Uterus (tissue), 4 donors: ENCODE results near the gene CRTC2. TPM values are rescaled to one million over a fixed set of nuclear protein-coding genes. Genes with fewer than 3 reads are reported as not detected.
A peak's percentile ranks its signal among the peaks of the same experiment; 100 is the strongest.

Source experiments
- DNase-seq, 2 donors: peaks; one replicate each; pipeline ENCODE4 v3.0.0-alpha.2; 2019 to 2020
- H3K27ac ChIP-seq, 2 donors: fragments of 200-600 bp; sonication (generic); 1 replicate in 1 of 2; 2 replicates in 1 of 2; pipeline ENCODE4 v1.5.1; 2016 to 2018
- H3K27me3 ChIP-seq, 2 donors: fragments of 200-600 bp; sonication (generic); one replicate each; pipeline ENCODE4 v1.5.1; 2018 to 2019; ENCODE audit warnings: control low read depth in 1 of 2
- H3K36me3 ChIP-seq, 2 donors: fragments of 200-600 bp; sonication (generic); one replicate each; pipeline ENCODE4 v1.5.1; 2019; ENCODE audit warnings: control low read depth in 1 of 2
- H3K4me1 ChIP-seq, 2 donors: fragments of 200-600 bp; sonication (generic); one replicate each; pipeline ENCODE4 v1.5.1; 2018 to 2019; ENCODE audit warnings: control low read depth in 1 of 2
- H3K4me3 ChIP-seq, 2 donors: fragments of 200-600 bp; sonication (generic); 1 replicate in 1 of 2; 2 replicates in 1 of 2; pipeline ENCODE4 v1.5.1; 2018 to 2019; ENCODE audit warnings: mild to moderate bottlenecking in 1 of 2
- H3K9me3 ChIP-seq, 2 donors: fragments of 200-600 bp; sonication (generic); one replicate each; pipeline ENCODE4 v1.5.1; 2019; ENCODE audit warnings: control low read depth in 1 of 2
- CTCF ChIP-seq, 4 experiments: fragments of 200-600 bp in 2 of 4; fragments of 450-650 bp in 2 of 4; sonication (generic) in 2 of 4; IDR thresholded peaks; one replicate each; pipeline ENCODE4 v1.5.1; 2016 to 2019; ENCODE audit warnings: antibody characterized with exemption in 4 of 4, mild to moderate bottlenecking in 2 of 4, moderate library complexity in 1 of 4
- POLR2A ChIP-seq, 2 donors: fragments of 450-650 bp; IDR thresholded peaks; one replicate each; pipeline ENCODE4 v1.6.1; 2016; ENCODE audit warnings: antibody characterized with exemption in 2 of 2, mild to moderate bottlenecking in 1 of 2, moderate library complexity in 1 of 2
- intact Hi-C: fragments of 100-400 bp; cut with DNase I; formaldehyde crosslinking; loops from one replicate; pipeline ENCODE4 v1.15.1; 2023; ENCODE audit warnings: low total_unique reads
- total RNA-seq, 4 donors: library from RNA; depleted of rRNA in 3 of 4; stranded (reverse); fragments of >200 nt in 3 of 4; gene quantifications; one replicate each; pipeline versions ENCODE4 v1.1.0 to v1.2.4, GENCODE V29; 2014 to 2023
- donor health status: DM: yes; HTN: yes; CAD: no.

Gene CRTC2
- total RNA-seq, 4 donors from 2014 or later, result 5.9 to 57.2 (median 15.5) TPM

- Histone ChIP-seq H3K4me1 (peaks cover 0 to 1% of the 10 kb centered on the region in 2 donors), H3K4me3 (no peak overlapping the region), H3K9me3 (no peaks in the 10 kb centered on the region), H3K27ac (no peak overlapping the region), H3K36me3 (no peaks in the 10 kb centered on the region), H3K27me3 (no peaks in the 10 kb centered on the region)
- intact Hi-C loops, result no loop called here
- TF ChIP-seq POLR2A (IDR thresholded peaks at IDR 0.05), result no peak
- TF ChIP-seq CTCF (IDR thresholded peaks at IDR 0.05), result no peak
- no peak for DNase-seq
These were observed 18.9 kb downstream of the CRTC2 start for GRCh38 chr1:153939476-153939875.

GRCh38 chr1:153938996-153939395 lies 19.4 kb downstream of the CRTC2 start:
- no peaks in the 10 kb centered on the region for H3K9me3 ChIP-seq
- no peak overlapping the region for H3K4me3 ChIP-seq
- intact Hi-C loops, result no loop called here
- no peaks in the 10 kb centered on the region for H3K36me3 ChIP-seq
- no peaks in the 10 kb centered on the region for H3K4me1 ChIP-seq
- no peak for DNase-seq
- TF ChIP-seq CTCF (IDR thresholded peaks at IDR 0.05), result no peak
- no peak for TF ChIP-seq POLR2A (IDR thresholded peaks at IDR 0.05)
- no peak overlapping the region for H3K27ac ChIP-seq
- no peaks in the 10 kb centered on the region for H3K27me3 ChIP-seq

GRCh38 chr1:153937331-153937730 lies 21.1 kb downstream of the CRTC2 start:
- no peaks in the 10 kb centered on the region for H3K36me3 ChIP-seq
- no peak for TF ChIP-seq CTCF (IDR thresholded peaks at IDR 0.05)
- no peak for TF ChIP-seq POLR2A (IDR thresholded peaks at IDR 0.05)
- H3K27ac ChIP-seq, result no peak overlapping the region
- no peaks in the 10 kb centered on the region for H3K27me3 ChIP-seq
- no peaks in the 10 kb centered on the region for H3K4me1 ChIP-seq
- no peak for DNase-seq
- no peaks in the 10 kb centered on the region for H3K9me3 ChIP-seq
- H3K4me3 ChIP-seq, result no peak overlapping the region
- intact Hi-C loops, result no loop called here

- H3K36me3 ChIP-seq, result no peaks in the 10 kb centered on the region
- H3K27ac ChIP-seq, result no peak overlapping the region
- TF ChIP-seq CTCF (IDR thresholded peaks at IDR 0.05) (no peak), POLR2A (IDR thresholded peaks at IDR 0.05) (no peak)
- no peak overlapping the region for H3K4me3 ChIP-seq
- intact Hi-C loops, result no loop called here
- H3K9me3 ChIP-seq, result no peaks in the 10 kb centered on the region
- H3K4me1 ChIP-seq, result no peaks in the 10 kb centered on the region
- no peaks in the 10 kb centered on the region for H3K27me3 ChIP-seq
- DNase-seq, result no peak
These were observed 22.2 kb downstream of the CRTC2 start for GRCh38 chr1:153936011-153936802.

- no peak overlapping the region for H3K4me3 ChIP-seq
- no peaks in the 10 kb centered on the region for H3K9me3 ChIP-seq
- H3K27ac ChIP-seq, result no peak overlapping the region
- peak in 1 of 2 donors; percentile 4 for DNase-seq
- H3K4me1 ChIP-seq, result no peaks in the 10 kb centered on the region
- TF ChIP-seq POLR2A (IDR thresholded peaks at IDR 0.05), result no peak
- TF ChIP-seq CTCF (IDR thresholded peaks at IDR 0.05), result no peak
- H3K27me3 ChIP-seq, result no peaks in the 10 kb centered on the region
- intact Hi-C loops, result no loop called here
- no peaks in the 10 kb centered on the region for H3K36me3 ChIP-seq
These were observed 23.7 kb downstream of the CRTC2 start for GRCh38 chr1:153934746-153935145.
